K562 (cell line): ENCODE measurements around the gene LBHD1. TPM values are rescaled to one million over a fixed set of nuclear protein-coding genes. Genes with fewer than 3 reads are reported as not detected.

ENCODE experiments used
- BRF1 ChIP-seq: IDR thresholded peaks from 3 replicates; pipeline ENCODE4 v1.6.1; 2011; ENCODE audit warnings: borderline replicate concordance, mild to moderate bottlenecking; ENCODE audit not compliant: insufficient read length; ENCODE audit errors: extremely low read depth
- DMBX1 ChIP-seq: fragments of 250-450 bp; sonication (Bioruptor Pico); IDR thresholded peaks from 2 replicates; pipeline ENCODE4 v1.8.0; 2022; ENCODE audit warnings: inconsistent platforms, mild to moderate bottlenecking, moderate library complexity, borderline replicate concordance
- FOSL1 ChIP-seq: fragments of 200-800 bp; sonication (Bioruptor generic); conservative IDR thresholded peaks from 2 replicates; pipeline ENCODE4 v1.6.1; 2016; ENCODE audit warnings: missing genetic modification characterization, missing compliant biosample characterization
- HMG20B ChIP-seq: fragments of 250-450 bp; sonication (Bioruptor Pico); IDR thresholded peaks from 2 replicates; pipeline ENCODE4 v1.5.0; 2021; ENCODE audit warnings: mild to moderate bottlenecking
- KAT2B ChIP-seq: IDR thresholded peaks from one replicate; pipeline ENCODE4 v1.6.1; 2012; ENCODE audit warnings: low read depth, mild to moderate bottlenecking, control low read depth, inconsistent platforms, low read length, moderate library complexity
- KAT8 ChIP-seq: fragments of 450-650 bp; IDR thresholded peaks from 2 replicates; pipeline ENCODE4 v1.6.1; 2016; ENCODE audit warnings: low read depth, mild to moderate bottlenecking
- NEUROD1 ChIP-seq: fragments of 150-350 bp; IDR thresholded peaks from 2 replicates; pipeline ENCODE4 v1.6.1; 2014; ENCODE audit warnings: borderline replicate concordance, low read length, low read depth; ENCODE audit not compliant: partially characterized antibody
- POLR3G ChIP-seq: IDR thresholded peaks from 2 replicates; pipeline ENCODE4 v1.6.1; 2011; ENCODE audit not compliant: insufficient read length, insufficient replicate concordance; ENCODE audit errors: extremely low read depth
- SNRNP70 ChIP-seq: fragments of 200-400 bp; formaldehyde crosslinking; optimal IDR thresholded peaks from 2 replicates; pipeline ENCODE3; 2017; ENCODE audit warnings: low read depth, low read length
- SOX6 ChIP-seq: fragments of 450-650 bp; IDR thresholded peaks from 2 replicates; pipeline ENCODE4 v1.6.1; 2014; ENCODE audit warnings: mild to moderate bottlenecking
- SRSF7 ChIP-seq: fragments of 200-400 bp; formaldehyde crosslinking; optimal IDR thresholded peaks from 2 replicates; pipeline ENCODE3; 2017; ENCODE audit warnings: mild to moderate bottlenecking, low read depth, low read length
- ZFPM2 ChIP-seq: fragments of 250-450 bp; sonication (Bioruptor Pico); IDR thresholded peaks from 2 replicates; pipeline ENCODE4 v1.5.1; 2022; ENCODE audit warnings: mild to moderate bottlenecking
- ZNF384 ChIP-seq: IDR thresholded peaks from 2 replicates; pipeline ENCODE4 v1.6.1; 2012; ENCODE audit warnings: low read depth, low read length, improper control_type of control experiment
- polyA plus RNA-seq, 8 experiments: library from polyadenylated mRNA; depleted of rRNA in 4 of 8; stranded (reverse) in 5 of 8; unstranded in 3 of 8; fragments of >200 nt; fragmentation: Nextera tagmentation in 2 of 8; fragmentation: Illumina TruSeq in 1 of 8; extraction: Ambion mirVana in 2 of 8; extraction: Trizol in 1 of 8; gene quantifications; 2 replicates each; pipeline versions ENCODE4 v1.2.1 to v1.2.3, GENCODE V29; 2011 to 2014; ENCODE audit warnings: inconsistent platforms in 1 of 8, missing spikeins in 1 of 8
- total RNA-seq, 7 experiments: library from RNA; depleted of rRNA in 6 of 7; stranded (reverse); fragments of >200 nt in 6 of 7; fragmentation: Illumina TruSeq in 2 of 7; extraction: Trizol in 2 of 7; gene quantifications; 2 replicates each; pipeline versions ENCODE4 v1.2.1 to v1.2.3, GENCODE V29; 2011 to 2021; ENCODE audit warnings: low replicate concordance in 1 of 7
- TF ChIP-seq, protein P1 (sequence below): fragments of 450-650 bp; IDR thresholded peaks from 2 replicates; pipeline ENCODE4 v1.6.1; 2016; ENCODE audit warnings: mild to moderate bottlenecking
- TF ChIP-seq, protein P2 (sequence below): fragments of 250-450 bp; sonication (Bioruptor Pico); IDR thresholded peaks from 2 replicates; pipeline ENCODE4 v1.5.0; 2022; ENCODE audit warnings: mild to moderate bottlenecking
- TF ChIP-seq, protein P3 (sequence below): fragments of 250-450 bp; sonication (Bioruptor Pico); IDR thresholded peaks from 2 replicates; pipeline ENCODE4 v1.8.0; 2021; ENCODE audit warnings: moderate library complexity, mild to moderate bottlenecking, inconsistent platforms
- TF ChIP-seq, protein P4 (sequence below), 3 experiments: fragments of 200-800 bp in 1 of 3; sonication (Bioruptor generic) in 1 of 3; sonication (generic) in 1 of 3; formaldehyde crosslinking in 1 of 3; IDR thresholded peaks; 2 replicates each; pipeline versions ENCODE4 v1.6.1 to v1.8.0; 2016 to 2022; ENCODE audit warnings: mild to moderate bottlenecking in 2 of 3, missing compliant biosample characterization in 2 of 3, missing genetic modification characterization in 2 of 3, missing genetic modification reagents in 1 of 3
- TF ChIP-seq, protein P5 (sequence below): sonication (generic); IDR thresholded peaks from 2 replicates; pipeline ENCODE4 v1.6.1; 2016

LBHD1 gene
- total and polyA plus RNA-seq, 9 of the 15 experiments (the other 6 are each of a cell fraction or from before 2014, with no cell fraction given), result 2.6 to 28.0 (median 12.5) TPM

DNA sequence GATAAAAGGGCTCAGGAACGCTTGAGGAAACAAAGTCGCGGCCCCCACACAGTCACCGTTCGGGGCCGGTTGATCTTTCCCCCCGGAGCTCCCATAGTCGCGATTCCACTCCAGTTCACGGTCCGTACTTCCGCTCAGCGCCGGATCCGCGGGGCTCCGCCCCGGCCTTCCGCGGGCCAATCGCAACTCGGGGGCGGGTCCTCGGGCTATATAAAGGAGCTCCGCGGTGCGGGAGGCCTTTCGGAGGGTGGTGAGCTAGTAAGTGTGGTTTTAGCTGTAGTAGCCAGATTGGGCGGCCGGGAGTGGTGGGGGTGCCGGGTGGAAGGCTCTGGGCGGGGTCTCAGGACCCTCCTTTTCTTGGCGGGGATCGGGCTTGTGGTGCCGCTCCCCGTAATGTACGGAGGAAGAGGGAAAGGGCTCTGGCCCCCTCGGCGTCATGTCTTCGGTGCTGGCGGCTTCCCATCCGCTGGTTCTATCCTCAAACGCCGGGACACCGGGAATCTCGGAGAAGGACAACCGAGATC is 6.9 kb downstream of the LBHD1 start, which contains the start of the genes C11orf98 and CSKMT (continued):
- TF ChIP-seq, protein P1, sequence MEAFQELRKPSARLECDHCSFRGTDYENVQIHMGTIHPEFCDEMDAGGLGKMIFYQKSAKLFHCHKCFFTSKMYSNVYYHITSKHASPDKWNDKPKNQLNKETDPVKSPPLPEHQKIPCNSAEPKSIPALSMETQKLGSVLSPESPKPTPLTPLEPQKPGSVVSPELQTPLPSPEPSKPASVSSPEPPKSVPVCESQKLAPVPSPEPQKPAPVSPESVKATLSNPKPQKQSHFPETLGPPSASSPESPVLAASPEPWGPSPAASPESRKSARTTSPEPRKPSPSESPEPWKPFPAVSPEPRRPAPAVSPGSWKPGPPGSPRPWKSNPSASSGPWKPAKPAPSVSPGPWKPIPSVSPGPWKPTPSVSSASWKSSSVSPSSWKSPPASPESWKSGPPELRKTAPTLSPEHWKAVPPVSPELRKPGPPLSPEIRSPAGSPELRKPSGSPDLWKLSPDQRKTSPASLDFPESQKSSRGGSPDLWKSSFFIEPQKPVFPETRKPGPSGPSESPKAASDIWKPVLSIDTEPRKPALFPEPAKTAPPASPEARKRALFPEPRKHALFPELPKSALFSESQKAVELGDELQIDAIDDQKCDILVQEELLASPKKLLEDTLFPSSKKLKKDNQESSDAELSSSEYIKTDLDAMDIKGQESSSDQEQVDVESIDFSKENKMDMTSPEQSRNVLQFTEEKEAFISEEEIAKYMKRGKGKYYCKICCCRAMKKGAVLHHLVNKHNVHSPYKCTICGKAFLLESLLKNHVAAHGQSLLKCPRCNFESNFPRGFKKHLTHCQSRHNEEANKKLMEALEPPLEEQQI, result no peak
- TF ChIP-seq SRSF7 (no peak), NEUROD1 (peak; percentile 86), POLR3G (no peak), ZFPM2 (CRISPR knock-in tag) (peak; percentile 78; the same call in 1 of the 2 replicates), BRF1 (no peak), SOX6 (no peak), SNRNP70 (no peak), KAT2B (no peak), HMG20B (peak; percentile 93), DMBX1 (CRISPR knock-in tag) (no peak), KAT8 (no peak), FOSL1 (tag) (no peak), ZNF384 (no peak)
- TF ChIP-seq, protein P2, sequence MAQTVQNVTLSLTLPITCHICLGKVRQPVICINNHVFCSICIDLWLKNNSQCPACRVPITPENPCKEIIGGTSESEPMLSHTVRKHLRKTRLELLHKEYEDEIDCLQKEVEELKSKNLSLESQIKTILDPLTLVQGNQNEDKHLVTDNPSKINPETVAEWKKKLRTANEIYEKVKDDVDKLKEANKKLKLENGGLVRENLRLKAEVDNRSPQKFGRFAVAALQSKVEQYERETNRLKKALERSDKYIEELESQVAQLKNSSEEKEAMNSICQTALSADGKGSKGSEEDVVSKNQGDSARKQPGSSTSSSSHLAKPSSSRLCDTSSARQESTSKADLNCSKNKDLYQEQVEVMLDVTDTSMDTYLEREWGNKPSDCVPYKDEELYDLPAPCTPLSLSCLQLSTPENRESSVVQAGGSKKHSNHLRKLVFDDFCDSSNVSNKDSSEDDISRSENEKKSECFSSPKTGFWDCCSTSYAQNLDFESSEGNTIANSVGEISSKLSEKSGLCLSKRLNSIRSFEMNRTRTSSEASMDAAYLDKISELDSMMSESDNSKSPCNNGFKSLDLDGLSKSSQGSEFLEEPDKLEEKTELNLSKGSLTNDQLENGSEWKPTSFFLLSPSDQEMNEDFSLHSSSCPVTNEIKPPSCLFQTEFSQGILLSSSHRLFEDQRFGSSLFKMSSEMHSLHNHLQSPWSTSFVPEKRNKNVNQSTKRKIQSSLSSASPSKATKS, result no peak
- TF ChIP-seq, protein P3, sequence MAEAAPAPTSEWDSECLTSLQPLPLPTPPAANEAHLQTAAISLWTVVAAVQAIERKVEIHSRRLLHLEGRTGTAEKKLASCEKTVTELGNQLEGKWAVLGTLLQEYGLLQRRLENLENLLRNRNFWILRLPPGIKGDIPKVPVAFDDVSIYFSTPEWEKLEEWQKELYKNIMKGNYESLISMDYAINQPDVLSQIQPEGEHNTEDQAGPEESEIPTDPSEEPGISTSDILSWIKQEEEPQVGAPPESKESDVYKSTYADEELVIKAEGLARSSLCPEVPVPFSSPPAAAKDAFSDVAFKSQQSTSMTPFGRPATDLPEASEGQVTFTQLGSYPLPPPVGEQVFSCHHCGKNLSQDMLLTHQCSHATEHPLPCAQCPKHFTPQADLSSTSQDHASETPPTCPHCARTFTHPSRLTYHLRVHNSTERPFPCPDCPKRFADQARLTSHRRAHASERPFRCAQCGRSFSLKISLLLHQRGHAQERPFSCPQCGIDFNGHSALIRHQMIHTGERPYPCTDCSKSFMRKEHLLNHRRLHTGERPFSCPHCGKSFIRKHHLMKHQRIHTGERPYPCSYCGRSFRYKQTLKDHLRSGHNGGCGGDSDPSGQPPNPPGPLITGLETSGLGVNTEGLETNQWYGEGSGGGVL (CRISPR knock-in tag), result no peak
- TF ChIP-seq, protein P4, sequence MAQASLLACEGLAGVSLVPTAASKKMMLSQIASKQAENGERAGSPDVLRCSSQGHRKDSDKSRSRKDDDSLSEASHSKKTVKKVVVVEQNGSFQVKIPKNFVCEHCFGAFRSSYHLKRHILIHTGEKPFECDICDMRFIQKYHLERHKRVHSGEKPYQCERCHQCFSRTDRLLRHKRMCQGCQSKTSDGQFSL (CRISPR knock-in tag; IDR thresholded peaks at IDR 0.05), result peak; percentile 89
- TF ChIP-seq, protein P4 (tag; IDR thresholded peaks at IDR 0.05), result peak in 1 of 2 experiments; percentile 94; a peak in 2 of 4 replicates
- TF ChIP-seq, protein P5, sequence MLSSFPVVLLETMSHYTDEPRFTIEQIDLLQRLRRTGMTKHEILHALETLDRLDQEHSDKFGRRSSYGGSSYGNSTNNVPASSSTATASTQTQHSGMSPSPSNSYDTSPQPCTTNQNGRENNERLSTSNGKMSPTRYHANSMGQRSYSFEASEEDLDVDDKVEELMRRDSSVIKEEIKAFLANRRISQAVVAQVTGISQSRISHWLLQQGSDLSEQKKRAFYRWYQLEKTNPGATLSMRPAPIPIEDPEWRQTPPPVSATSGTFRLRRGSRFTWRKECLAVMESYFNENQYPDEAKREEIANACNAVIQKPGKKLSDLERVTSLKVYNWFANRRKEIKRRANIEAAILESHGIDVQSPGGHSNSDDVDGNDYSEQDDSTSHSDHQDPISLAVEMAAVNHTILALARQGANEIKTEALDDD, result peak; percentile 16; the same call in 1 of the 2 replicates
